Activated T-cell treated with anti-CD3 and anti-CD28 coated beads for 4 hours (primary cell): ENCODE results near the gene GLOD4.

Experiments used
- DNase-seq: peaks from one replicate; pipeline ENCODE4 v3.0.0-alpha.2; 2020

The GLOD4 gene

DNA sequence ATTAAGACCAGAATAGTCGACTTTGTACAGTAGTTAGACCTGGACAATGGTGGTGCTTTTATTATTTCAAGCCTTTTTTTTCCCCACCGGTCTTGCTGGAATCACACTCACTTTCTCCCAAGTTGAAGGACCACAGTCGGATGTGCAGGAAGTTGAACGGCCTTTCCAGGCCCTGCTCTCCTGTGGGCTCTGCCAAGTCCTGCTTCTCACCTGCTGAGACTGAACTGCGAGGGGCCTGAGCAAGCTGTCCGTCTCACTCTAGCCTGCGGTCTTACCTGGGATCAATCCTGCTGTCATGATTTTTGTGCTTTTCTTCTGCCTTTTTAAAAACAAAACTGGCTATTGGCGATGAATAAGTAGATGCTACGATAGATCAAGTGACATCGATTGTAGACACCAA is 48.3 kb downstream of the GLOD4 start:
- no peak for DNase-seq

GRCh38 chr17:732902-733720 is 49.0 kb downstream of the GLOD4 start:
- no peak for DNase-seq

GRCh38 chr17:732067-732901 is 49.8 kb downstream of the GLOD4 start, which contains the start of gene TLCD3A:
Gene TLCD3A, plus strand, starts transcription at chr17:732596. Its CDS starts 52 bp downstream, at chr17:732648.
- peak; percentile 19 for DNase-seq

DNA sequence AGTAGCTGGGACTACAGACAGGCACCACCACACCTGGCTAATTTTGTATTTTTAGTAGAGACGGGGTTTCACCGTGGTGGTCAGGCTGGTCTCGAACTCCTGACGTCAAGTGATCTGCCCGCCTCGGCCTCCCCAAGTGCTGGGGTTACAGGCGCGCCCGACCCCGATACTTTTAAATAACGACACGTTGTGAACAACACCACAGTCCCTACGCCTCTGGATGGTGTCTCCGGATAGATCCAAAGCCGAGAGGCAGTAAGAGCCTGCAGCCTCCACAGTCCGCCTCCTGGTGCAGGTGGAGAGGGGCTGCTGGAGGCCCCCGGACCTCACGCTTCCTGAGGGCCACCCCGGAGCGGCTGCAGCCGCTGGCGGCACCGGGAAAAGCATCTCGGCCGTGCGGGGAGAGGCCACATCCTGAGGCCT is 50.4 kb downstream of the GLOD4 start:
- DNase-seq: no peak

GRCh38 chr17:728911-729310 is 53.2 kb downstream of the GLOD4 start:
- no peak for DNase-seq

DNA sequence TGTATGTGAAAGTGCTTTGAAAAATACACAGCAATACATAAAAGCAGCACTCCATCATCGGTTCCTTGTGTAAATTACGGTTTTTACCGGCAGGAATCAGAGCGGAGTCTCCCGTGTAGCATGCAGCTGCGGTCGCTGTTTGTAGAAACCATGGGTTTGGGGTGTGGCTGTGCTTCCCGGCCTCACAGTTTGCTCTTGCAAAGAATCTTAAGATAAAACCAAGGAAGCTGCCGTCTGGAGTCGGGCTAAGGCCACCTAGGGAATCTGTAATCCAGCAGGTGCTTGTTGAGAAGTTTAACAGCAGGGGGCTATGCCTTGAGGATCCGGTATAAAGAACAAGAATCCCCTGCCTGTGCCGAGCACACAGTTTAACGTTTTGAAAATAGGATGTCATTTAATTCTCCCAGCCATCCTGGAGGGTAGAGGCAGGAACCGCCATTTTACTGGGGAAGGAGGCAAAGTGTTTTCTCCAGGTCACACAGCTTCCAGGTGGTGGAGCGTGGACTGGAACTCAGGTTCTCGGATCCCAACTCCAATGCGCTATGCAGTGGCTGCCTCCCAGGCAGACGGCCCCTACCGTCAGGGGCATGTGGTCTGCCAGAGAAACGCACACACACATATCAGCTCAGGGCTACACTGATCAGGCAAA is 55.7 kb downstream of the GLOD4 start:
- DNase-seq: no peak

- no peak for DNase-seq
Measured at GRCh38 chr17:725746-726145, 56.3 kb downstream of the GLOD4 start.

DNA sequence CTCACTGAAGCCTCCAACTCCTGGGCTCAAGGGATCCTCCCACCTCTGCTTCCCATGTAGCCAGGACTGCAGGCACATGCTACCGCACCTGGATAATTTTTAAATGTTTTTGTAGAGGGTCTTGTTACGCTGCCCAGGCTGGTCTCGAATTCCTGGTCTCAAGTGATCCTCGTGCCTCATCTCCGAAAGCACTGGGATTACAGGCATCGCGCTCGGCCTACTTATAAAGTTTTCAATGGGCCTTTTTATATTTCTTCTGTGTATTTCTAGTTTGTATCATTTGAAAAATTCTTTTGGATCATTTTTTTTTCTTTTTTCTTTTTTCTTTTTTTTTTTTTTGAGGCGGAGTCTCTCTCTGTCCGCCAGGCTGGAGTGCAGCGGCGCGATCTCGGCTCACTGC is 57.0 kb downstream of the GLOD4 start:
- no peak for DNase-seq

DNA sequence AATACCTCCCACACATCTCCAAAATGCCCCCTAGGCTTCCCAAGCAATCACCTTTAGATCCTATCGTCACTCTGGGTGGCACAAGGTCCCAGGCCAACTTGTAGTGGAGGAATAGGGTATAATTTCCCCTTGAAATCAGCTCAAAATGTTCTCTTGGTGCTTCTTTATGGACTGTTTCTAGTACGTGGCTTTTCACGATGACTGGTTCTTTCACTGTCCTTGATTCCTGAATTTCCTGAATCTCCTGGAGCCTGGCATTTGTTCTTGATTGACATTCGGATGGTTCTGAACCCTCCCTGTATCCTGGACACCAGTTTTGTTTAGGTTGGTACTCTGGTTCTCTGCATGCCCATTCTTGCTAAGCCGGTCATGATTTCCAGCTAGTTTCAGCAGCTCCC is 60.5 kb downstream of the GLOD4 start:
- DNase-seq: no peak

DNA sequence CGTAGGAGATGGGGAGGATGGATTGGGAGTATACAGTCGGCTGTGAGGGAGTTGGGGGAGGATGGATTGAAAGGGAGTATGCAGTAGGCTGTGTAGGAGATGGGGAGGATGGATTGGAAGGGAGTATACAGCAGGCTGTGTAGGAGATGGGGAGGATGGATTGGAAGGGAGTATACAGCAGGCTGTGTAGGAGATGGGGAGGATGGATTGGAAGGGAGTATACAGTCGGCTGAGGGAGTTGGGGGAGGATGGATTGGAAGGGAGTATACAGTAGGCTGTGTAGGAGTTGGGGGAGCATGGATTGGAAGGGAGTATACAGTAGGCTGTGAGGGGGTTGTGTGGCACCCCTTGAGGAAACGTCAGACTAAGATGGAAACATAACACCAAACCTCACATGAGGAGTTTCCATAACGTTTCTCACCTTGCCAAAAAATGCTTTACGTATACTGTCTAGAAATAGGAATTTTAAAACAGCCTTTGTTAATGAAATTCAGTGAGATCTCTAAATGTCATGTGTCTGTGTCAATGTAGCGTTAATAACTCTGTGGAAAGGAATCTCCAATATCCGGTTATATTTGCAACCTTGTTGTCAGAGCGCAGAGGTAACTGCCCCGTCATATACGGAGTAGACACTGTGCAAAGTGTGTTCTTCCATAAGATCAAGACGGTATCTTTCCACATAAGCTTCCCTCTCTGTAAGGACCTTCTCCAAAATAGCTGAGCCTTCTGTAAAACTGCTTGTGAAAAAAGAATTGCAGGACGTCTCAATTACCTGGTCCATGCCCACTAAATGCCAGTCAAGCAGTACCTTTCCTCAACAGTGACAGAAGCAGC is 61.2 kb downstream of the GLOD4 start:
- no peak for DNase-seq

DNA sequence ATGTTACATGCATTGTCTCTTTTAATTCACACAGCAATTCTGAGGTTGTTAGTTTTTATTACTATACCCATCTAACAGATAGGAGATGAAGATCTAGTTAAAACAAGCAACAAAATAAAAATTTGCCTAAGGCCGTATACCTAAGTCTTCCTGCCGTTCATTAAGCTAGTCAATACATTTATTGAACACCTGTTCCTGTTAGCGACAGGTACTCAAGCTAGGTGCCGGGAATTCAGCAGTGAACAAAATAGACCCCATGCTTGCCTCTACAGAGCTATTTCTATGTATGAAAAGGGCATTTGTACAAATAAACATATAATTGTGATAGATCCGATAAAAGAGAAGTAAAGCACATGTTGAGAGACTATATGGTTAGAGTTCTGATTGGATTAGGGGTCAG is 64.0 kb downstream of the GLOD4 start:
- no peak for DNase-seq
